ENCODE results near the gene ORM1.

DNA sequence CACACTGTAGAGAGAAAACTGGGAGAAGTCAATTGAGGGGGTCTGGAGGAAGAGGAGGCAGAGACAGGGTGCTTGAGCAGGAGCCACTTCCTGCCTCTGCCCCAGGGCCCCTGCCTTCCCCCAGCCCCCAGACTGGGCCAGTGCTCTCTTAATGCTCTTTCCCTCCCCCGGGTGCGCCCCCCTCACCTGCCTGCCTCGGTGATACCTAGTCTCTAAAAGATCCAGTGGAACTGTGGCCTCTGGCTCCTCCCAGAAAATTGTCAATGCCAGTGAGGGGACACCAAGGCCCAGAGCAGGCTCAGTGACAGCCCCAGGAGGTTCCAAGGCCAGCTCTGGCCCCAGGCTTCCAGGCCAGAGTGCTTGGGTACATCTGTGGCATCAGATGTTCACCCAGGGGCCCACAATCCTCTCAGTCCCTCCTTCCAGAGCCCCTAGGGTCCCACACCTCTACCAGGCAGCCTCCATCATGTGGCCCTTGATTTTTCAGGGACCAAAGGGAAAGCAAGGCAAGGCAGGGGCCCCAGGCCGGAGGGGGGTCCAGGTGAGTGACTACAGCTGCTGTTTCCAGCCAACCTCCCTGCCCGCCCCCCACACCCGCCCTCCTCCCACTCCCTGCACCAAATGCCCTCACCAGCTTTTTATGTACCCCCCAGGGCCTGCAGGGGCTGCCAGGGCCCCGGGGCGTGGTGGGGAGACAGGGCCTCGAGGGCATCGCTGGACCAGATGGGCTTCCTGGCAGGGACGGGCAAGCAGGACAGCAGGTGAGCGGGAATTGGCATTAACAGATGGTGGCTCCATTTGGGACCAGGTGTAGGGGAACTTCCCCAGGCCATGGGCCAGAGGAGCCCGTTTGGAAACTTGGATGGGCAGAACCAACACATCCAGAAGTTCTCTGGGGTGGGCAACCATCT is 33.1 kb upstream of the ORM1 start:
- TF ChIP-seq, protein P1, sequence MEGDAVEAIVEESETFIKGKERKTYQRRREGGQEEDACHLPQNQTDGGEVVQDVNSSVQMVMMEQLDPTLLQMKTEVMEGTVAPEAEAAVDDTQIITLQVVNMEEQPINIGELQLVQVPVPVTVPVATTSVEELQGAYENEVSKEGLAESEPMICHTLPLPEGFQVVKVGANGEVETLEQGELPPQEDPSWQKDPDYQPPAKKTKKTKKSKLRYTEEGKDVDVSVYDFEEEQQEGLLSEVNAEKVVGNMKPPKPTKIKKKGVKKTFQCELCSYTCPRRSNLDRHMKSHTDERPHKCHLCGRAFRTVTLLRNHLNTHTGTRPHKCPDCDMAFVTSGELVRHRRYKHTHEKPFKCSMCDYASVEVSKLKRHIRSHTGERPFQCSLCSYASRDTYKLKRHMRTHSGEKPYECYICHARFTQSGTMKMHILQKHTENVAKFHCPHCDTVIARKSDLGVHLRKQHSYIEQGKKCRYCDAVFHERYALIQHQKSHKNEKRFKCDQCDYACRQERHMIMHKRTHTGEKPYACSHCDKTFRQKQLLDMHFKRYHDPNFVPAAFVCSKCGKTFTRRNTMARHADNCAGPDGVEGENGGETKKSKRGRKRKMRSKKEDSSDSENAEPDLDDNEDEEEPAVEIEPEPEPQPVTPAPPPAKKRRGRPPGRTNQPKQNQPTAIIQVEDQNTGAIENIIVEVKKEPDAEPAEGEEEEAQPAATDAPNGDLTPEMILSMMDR (IDR thresholded peaks at IDR 0.05; ENCODE audit: insufficient read depth, low read length): no peak
- no peak for TF ChIP-seq POLR2AphosphoS5 (IDR thresholded peaks at IDR 0.05; ENCODE audit: low read depth)

Data from HL-60 (cell line).